Measurements from ENCODE around the gene COL19A1. TPM values are rescaled to one million over a fixed set of nuclear protein-coding genes. Genes with fewer than 3 reads are reported as not detected.

Gene COL19A1
- total and polyA plus RNA-seq, 2 experiments from 2014 or later: not detected

- no peak for TF ChIP-seq ZNF462 (CRISPR knock-in tag; IDR thresholded peaks at IDR 0.05)
- no peak for TF ChIP-seq ETS1 (IDR thresholded peaks at IDR 0.05)
These were observed 368.3 kb downstream of the COL19A1 start (continued) for GRCh38 chr6:70234561-70235236.

DNA sequence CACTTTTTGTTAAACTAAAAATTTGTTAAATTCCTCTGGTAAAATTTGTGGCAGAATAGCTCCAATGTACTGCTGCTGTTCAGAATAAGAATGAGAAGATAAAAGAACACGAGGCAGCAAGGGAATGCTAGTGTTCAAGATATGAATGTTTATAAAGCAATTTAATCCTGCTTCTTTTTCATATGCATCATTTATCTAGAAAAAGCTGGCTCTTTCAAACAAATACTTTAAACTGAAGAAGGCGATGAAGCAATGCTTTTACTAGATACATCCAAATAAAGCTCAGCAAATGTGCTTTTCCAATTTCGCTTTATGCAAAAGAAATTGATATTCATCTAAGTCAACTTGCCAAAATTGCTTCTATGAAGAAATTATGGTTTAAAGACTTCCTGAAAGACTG lies 370.0 kb downstream of the COL19A1 start:
- Histone ChIP-seq H3K79me2 (replicated peaks; ENCODE audit: insufficient read depth) (no peaks in the 10 kb centered on the region), H4K20me1 (replicated peaks; ENCODE audit: insufficient read depth) (no peaks in the 10 kb centered on the region), H3K9me2 (ENCODE audit: insufficient read depth) (no peaks in the 10 kb centered on the region), H3K27ac (ENCODE audit: low read depth) (no peak overlapping the region), H3F3A (replicated peaks; ENCODE audit: low read depth) (no peaks in the 10 kb centered on the region), H3K4me1 (ENCODE audit: insufficient read depth) (no peaks in the 10 kb centered on the region), H3K4me2 (no peak overlapping the region), H3K4me3 (no peak overlapping the region), H3K36me3 (ENCODE audit: insufficient read depth) (no peaks in the 10 kb centered on the region), H3K27me3 (ENCODE audit: insufficient read depth) (no peaks in the 10 kb centered on the region), H2AFZ (no peak overlapping the region)
- Mint-ChIP-seq H3K27ac (no peak overlapping the region), H3K27me3 (ENCODE audit: insufficient read depth, low read depth, poor library complexity) (no peaks in the 10 kb centered on the region), H3K36me3 (ENCODE audit: low read depth) (peaks cover 3% of the 10 kb centered on the region; the same call in 1 of the 3 replicates), H3K4me3 (no peak overlapping the region), H3K9me3 (no peaks in the 10 kb centered on the region), H3K4me1 (peaks cover 2% of the 10 kb centered on the region; the same call in 2 of the 3 replicates)
- ATAC-seq: no peak
- no peak for DNase-seq (ENCODE audit: low spot score)
- TF ChIP-seq NANOG (IDR thresholded peaks at IDR 0.05; ENCODE audit: borderline replicate concordance) (no peak), POLR2AphosphoS5 (IDR thresholded peaks at IDR 0.05; ENCODE audit: low read depth) (no peak), ZNF462 (CRISPR knock-in tag; IDR thresholded peaks at IDR 0.05) (no peak), ZNF331 (CRISPR knock-in tag; IDR thresholded peaks at IDR 0.05; ENCODE audit: low read depth) (no peak)

All from GM23338 (cell line).